A549 (cell line): Measurements from ENCODE around the gene NDUFA12.

Experiments used
- BCL3 ChIP-seq: fragments of >200 bp; sonication (Bioruptor Twin); formaldehyde crosslinking; IDR thresholded peaks from 3 replicates; pipeline ENCODE4 v1.6.1; 2016
- CEBPB ChIP-seq, 2 experiments: fragments of >200 bp in 1 of 2; sonication (Bioruptor Twin) in 1 of 2; formaldehyde crosslinking in 1 of 2; IDR thresholded peaks; 2 replicates each; pipeline ENCODE4 v1.6.1; 2012 to 2016
- CHD4 ChIP-seq: fragments of 200-600 bp; sonication (generic); IDR thresholded peaks from 2 replicates; pipeline ENCODE4 v1.6.1; 2016; ENCODE audit warnings: antibody characterized with exemption, mild to moderate bottlenecking, borderline replicate concordance
- CTCF ChIP-seq: fragments of >200 bp; sonication (Bioruptor Twin); formaldehyde crosslinking; IDR thresholded peaks from 3 replicates; pipeline ENCODE4 v1.5.1; 2016
- ELK1 ChIP-seq: fragments of 150-350 bp; IDR thresholded peaks from 2 replicates; pipeline ENCODE4 v1.6.1; 2014; ENCODE audit warnings: low read depth, mild to moderate bottlenecking, low read length
- EP300 ChIP-seq, 2 experiments: fragments of >200 bp; sonication (Bioruptor Twin); formaldehyde crosslinking; IDR thresholded peaks; 2 replicates in 1 of 2; 3 replicates in 1 of 2; pipeline ENCODE4 v1.6.1; 2016 to 2017
- KDM1A ChIP-seq: fragments of 200-600 bp; sonication (generic); IDR thresholded peaks from 2 replicates; pipeline ENCODE4 v1.6.1; 2016; ENCODE audit warnings: low read depth, mild to moderate bottlenecking
- PBX3 ChIP-seq: IDR thresholded peaks from 2 replicates; pipeline ENCODE4 v1.6.1; 2012
- PHF8 ChIP-seq: fragments of 200-600 bp; sonication (generic); IDR thresholded peaks from 2 replicates; pipeline ENCODE4 v1.6.1; 2016; ENCODE audit warnings: low read depth, mild to moderate bottlenecking, antibody characterized with exemption, moderate library complexity, borderline replicate concordance
- POLR2A ChIP-seq: IDR thresholded peaks from 2 replicates; pipeline ENCODE4 v1.6.1; 2012; ENCODE audit warnings: mild to moderate bottlenecking, low read length
- RAD21 ChIP-seq, 2 experiments: fragments of >200 bp in 1 of 2; sonication (Bioruptor Twin) in 1 of 2; formaldehyde crosslinking in 1 of 2; IDR thresholded peaks in 1 of 2; conservative IDR thresholded peaks in 1 of 2; 2 replicates in 1 of 2; 3 replicates in 1 of 2; pipeline ENCODE4 v1.6.1; 2012 to 2018; ENCODE audit warnings: inconsistent platforms in 1 of 2
- RFX5 ChIP-seq: fragments of 450-650 bp; IDR thresholded peaks from 2 replicates; pipeline ENCODE4 v1.7.1; 2014; ENCODE audit warnings: antibody characterized with exemption, mild to moderate bottlenecking, moderate library complexity
- USF2 ChIP-seq: fragments of 450-650 bp; IDR thresholded peaks from 2 replicates; pipeline ENCODE4 v1.6.1; 2014; ENCODE audit warnings: antibody characterized with exemption
- ZNF302 ChIP-seq: fragments of 250-450 bp; sonication (Bioruptor Pico); IDR thresholded peaks from 2 replicates; pipeline ENCODE4 v1.9.0; 2021; ENCODE audit warnings: inconsistent platforms, mild to moderate bottlenecking, moderate library complexity

- TF ChIP-seq POLR2A (no peak), USF2 (no peak), CTCF (no peak), RAD21 (conservative IDR thresholded peaks at IDR 0.05 in 1 of 2, IDR thresholded peaks at IDR 0.05 in 1 of 2) (no peak), ZNF302 (CRISPR knock-in tag) (no peak), KDM1A (no peak), ELK1 (no peak), BCL3 (no peak), EP300 (IDR thresholded peaks at IDR 0.05) (no peak), PBX3 (no peak), PHF8 (no peak), RFX5 (no peak), CEBPB (IDR thresholded peaks at IDR 0.05) (no peak), CHD4 (no peak)
These were observed 52.2 kb downstream of the NDUFA12 start for GRCh38 chr12:94951071-94951934.
